Stimulated activated memory B cell treated with anti-CD40 and anti-IgM and Interleukin-4, amounts not matched to agents 10 μg/mL and 1 μg/mL and 100 μg/mL, for 72 hours (primary cell): ENCODE measurements around the gene MAP3K7.

Experiments used
- ATAC-seq: fragments of 150-1000 bp; cut with Tn5 transposase; 2 replicates; pipeline ENCODE4 v1.10.0; 2021
- H3K27ac Mint-ChIP-seq: one replicate; pipeline ENCODE4 v1.8.0; 2022; ENCODE audit warnings: mild to moderate bottlenecking, mixed read lengths
- H3K27me3 Mint-ChIP-seq: one replicate; pipeline ENCODE4 v1.8.0; 2022; ENCODE audit warnings: mixed read lengths
- H3K36me3 Mint-ChIP-seq: one replicate; pipeline ENCODE4 v1.8.0; 2022; ENCODE audit warnings: mixed read lengths
- H3K4me1 Mint-ChIP-seq: one replicate; pipeline ENCODE4 v1.8.0; 2022; ENCODE audit warnings: mixed read lengths
- H3K4me3 Mint-ChIP-seq: one replicate; pipeline ENCODE4 v1.8.0; 2022; ENCODE audit warnings: mild to moderate bottlenecking, moderate library complexity, mixed read lengths
- H3K9me3 Mint-ChIP-seq: one replicate; pipeline ENCODE4 v1.8.0; 2022; ENCODE audit warnings: mixed read lengths

Gene MAP3K7

GRCh38 chr6:90488816-90489215 is 98.1 kb downstream of the MAP3K7 start:
- Mint-ChIP-seq H3K4me1 (peaks cover 13% of the 10 kb centered on the region), H3K9me3 (peaks cover 6% of the 10 kb centered on the region)

DNA sequence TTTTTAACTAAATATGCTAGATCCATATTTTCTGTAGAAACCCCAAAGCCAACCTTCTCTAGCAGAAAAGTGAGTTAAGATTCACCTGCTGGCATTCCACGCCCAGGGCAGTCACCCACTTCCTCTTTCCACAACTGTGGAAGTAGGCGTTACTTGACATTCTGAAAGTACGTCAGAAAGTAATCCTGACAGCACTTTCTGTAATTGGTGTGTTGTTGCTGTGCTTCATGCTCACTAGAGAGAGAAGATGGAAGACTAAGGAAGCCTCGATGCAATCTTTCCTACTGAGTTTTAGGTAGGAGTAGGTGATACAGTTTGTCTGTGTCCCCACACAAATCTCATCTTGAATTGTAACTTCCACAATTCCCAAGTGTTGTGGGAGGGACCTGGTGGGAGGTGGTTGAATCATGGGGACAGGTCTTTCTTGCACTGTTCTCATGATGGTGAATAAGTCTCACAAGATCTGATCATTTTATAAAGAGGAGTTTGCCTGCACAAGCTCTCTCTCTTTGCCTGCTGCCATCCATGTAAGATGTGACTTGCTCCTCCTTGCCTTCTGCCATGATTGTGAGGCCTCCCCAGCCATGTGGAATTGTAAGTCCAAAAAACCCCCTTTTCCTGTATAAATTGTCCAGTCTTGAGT is 101.1 kb downstream of the MAP3K7 start:
- no peak overlapping the region for H3K4me3 Mint-ChIP-seq

More at GRCh38 chr6:90488816-90489215, 98.1 kb downstream of the MAP3K7 start:
- ATAC-seq: no peak
- Mint-ChIP-seq H3K27me3 (peaks cover 22% of the 10 kb centered on the region), H3K36me3 (peaks cover 6% of the 10 kb centered on the region), H3K4me3 (no peak overlapping the region), H3K27ac (no peak overlapping the region)

GRCh38 chr6:90484903-90485302 is 102.0 kb downstream of the MAP3K7 start:
- Mint-ChIP-seq H3K4me3 (no peak overlapping the region), H3K27ac (no peak overlapping the region), H3K36me3 (peaks cover 6% of the 10 kb centered on the region), H3K4me1 (peaks cover 7% of the 10 kb centered on the region), H3K27me3 (no peaks in the 10 kb centered on the region), H3K9me3 (peaks cover 11% of the 10 kb centered on the region)
- no peak for ATAC-seq

More for the DNA sequence above, 101.1 kb downstream of the MAP3K7 start:
- Mint-ChIP-seq H3K27ac (peak overlapping the region; percentile 74), H3K36me3 (peaks cover 6% of the 10 kb centered on the region), H3K9me3 (peaks cover 11% of the 10 kb centered on the region), H3K27me3 (no peaks in the 10 kb centered on the region), H3K4me1 (peaks cover 7% of the 10 kb centered on the region)
- ATAC-seq: peak; percentile 88

DNA sequence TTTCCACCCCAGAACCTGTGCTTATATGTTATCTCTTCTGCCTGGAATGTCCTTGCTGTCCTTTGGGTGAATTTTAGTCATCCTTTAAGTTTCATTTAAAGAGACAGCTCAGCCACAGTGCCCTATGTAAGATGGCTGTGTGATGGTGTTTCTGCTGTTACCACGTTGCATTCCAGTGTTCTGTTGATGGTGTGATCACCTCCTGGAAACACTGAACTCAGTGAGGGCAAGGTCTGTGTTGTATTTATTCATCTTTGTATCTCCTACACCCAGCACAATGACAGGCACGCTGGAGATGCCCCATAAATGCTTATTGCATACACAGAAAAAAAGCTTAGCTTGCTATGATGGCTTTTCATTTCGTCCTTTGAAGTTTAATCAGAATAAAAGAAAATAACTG is 102.5 kb downstream of the MAP3K7 start:
- H3K27ac Mint-ChIP-seq: no peak overlapping the region
- H3K9me3 Mint-ChIP-seq: peaks cover 11% of the 10 kb centered on the region
- peaks cover 8% of the 10 kb centered on the region for H3K4me1 Mint-ChIP-seq
- no peak overlapping the region for H3K4me3 Mint-ChIP-seq
- H3K36me3 Mint-ChIP-seq: peaks cover 6% of the 10 kb centered on the region
- no peak for ATAC-seq
- H3K27me3 Mint-ChIP-seq: no peaks in the 10 kb centered on the region

- peaks cover 13% of the 10 kb centered on the region for H3K4me1 Mint-ChIP-seq
- H3K4me3 Mint-ChIP-seq: no peak overlapping the region
- no peak for ATAC-seq
- peaks cover 11% of the 10 kb centered on the region for H3K9me3 Mint-ChIP-seq
- H3K27ac Mint-ChIP-seq: no peak overlapping the region
- peaks cover 6% of the 10 kb centered on the region for H3K36me3 Mint-ChIP-seq
- H3K27me3 Mint-ChIP-seq: no peaks in the 10 kb centered on the region
These were observed 102.9 kb downstream of the MAP3K7 start for GRCh38 chr6:90483956-90484355.

- no peak for ATAC-seq
- peaks cover 11% of the 10 kb centered on the region for H3K9me3 Mint-ChIP-seq
- peaks cover 6% of the 10 kb centered on the region for H3K36me3 Mint-ChIP-seq
- no peaks in the 10 kb centered on the region for H3K27me3 Mint-ChIP-seq
- peaks cover 19% of the 10 kb centered on the region for H3K4me1 Mint-ChIP-seq
- H3K27ac Mint-ChIP-seq: no peak overlapping the region
- H3K4me3 Mint-ChIP-seq: no peak overlapping the region
These were observed 103.6 kb downstream of the MAP3K7 start for GRCh38 chr6:90483116-90483839.

- Mint-ChIP-seq H3K27me3 (no peaks in the 10 kb centered on the region), H3K27ac (no peak overlapping the region), H3K4me3 (no peak overlapping the region), H3K9me3 (peaks cover 7% of the 10 kb centered on the region), H3K4me1 (peaks cover 25% of the 10 kb centered on the region), H3K36me3 (no peaks in the 10 kb centered on the region)
- no peak for ATAC-seq
These were observed 106.2 kb downstream of the MAP3K7 start for GRCh38 chr6:90480666-90481065.

GRCh38 chr6:90479603-90479926 is 107.3 kb downstream of the MAP3K7 start:
- Mint-ChIP-seq H3K27me3 (no peaks in the 10 kb centered on the region), H3K4me3 (no peak overlapping the region), H3K27ac (peak overlapping the region; percentile 38), H3K36me3 (no peaks in the 10 kb centered on the region), H3K4me1 (peaks cover 21% of the 10 kb centered on the region), H3K9me3 (peaks cover 5% of the 10 kb centered on the region)
- ATAC-seq: no peak

DNA sequence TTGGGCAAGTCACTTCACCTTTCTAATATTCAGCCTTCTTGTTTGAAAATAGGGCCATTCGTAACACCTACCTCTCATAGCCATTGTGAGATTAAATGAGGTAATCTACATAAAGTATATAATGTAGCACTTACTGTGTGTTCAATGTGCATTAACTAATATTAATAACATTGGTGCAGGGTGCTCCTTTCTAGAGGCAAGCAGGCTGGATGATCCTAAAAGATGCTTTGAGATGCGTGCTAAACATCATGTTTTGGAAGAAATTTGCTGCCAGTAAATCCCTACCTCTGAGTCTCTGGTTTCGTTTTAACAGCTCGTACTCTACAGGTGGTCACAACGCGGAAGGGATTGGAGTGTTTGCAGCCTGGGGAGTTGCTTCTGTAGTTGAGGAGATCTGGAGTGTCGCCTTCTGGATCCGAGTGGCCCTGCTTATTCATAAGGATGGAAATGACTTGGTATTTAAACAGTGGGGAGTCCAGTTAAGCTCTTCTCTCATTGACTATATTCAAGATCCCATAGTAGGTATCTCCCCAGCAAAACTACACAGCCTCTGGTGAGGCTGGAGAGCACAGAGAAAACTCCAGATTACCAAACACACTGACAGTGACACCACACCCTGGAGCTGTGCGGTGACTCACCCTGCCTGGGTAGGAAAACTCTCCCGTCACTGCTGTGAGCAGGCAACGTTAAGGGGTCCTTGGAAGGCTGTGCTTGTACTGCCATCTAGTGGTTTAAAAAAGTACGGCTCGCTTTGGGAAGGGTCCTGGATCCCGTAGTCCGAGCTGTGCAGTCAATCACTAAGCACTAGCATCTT is 107.9 kb downstream of the MAP3K7 start:
- peak overlapping the region; percentile 67 for H3K4me3 Mint-ChIP-seq

DNA sequence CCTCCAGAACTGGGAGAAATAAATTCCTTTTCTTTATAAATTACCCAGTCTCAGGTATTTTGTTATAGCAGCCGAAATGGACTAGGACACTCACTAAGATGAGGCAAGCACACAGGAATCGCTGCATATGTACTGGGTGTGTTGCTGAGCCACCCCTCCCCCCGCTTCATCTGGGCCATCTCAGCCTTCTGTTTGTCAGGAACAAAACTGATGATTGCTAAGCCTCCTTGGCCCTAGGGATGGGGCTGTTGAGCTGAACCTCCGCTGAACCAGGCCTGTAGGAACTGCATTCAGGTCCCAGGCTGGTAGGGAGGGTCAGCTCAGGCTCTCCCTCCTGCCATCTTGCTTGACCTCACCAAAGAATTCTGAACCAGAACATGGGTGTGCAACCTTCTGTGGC is 108.6 kb downstream of the MAP3K7 start:
- ATAC-seq: no peak
- H3K27me3 Mint-ChIP-seq: no peaks in the 10 kb centered on the region
- H3K4me1 Mint-ChIP-seq: peaks cover 32% of the 10 kb centered on the region
- H3K9me3 Mint-ChIP-seq: peaks cover 5% of the 10 kb centered on the region
- no peak overlapping the region for H3K4me3 Mint-ChIP-seq
- peak overlapping the region; percentile 38 for H3K27ac Mint-ChIP-seq
- H3K36me3 Mint-ChIP-seq: no peaks in the 10 kb centered on the region

More for the DNA sequence above, 107.9 kb downstream of the MAP3K7 start:
- peak; percentile 95 for ATAC-seq
- Mint-ChIP-seq H3K27ac (peak overlapping the region; percentile 38), H3K4me1 (peaks cover 25% of the 10 kb centered on the region), H3K9me3 (peaks cover 5% of the 10 kb centered on the region), H3K27me3 (no peaks in the 10 kb centered on the region), H3K36me3 (no peaks in the 10 kb centered on the region)

- H3K27me3 Mint-ChIP-seq: no peaks in the 10 kb centered on the region
- H3K9me3 Mint-ChIP-seq: peaks cover 1% of the 10 kb centered on the region
- peaks cover 40% of the 10 kb centered on the region for H3K4me1 Mint-ChIP-seq
- no peak for ATAC-seq
- no peak overlapping the region for H3K4me3 Mint-ChIP-seq
- no peak overlapping the region for H3K27ac Mint-ChIP-seq
- H3K36me3 Mint-ChIP-seq: no peaks in the 10 kb centered on the region
These were observed 109.5 kb downstream of the MAP3K7 start for GRCh38 chr6:90477366-90477765.

GRCh38 chr6:90472716-90473115 is 114.2 kb downstream of the MAP3K7 start:
- Mint-ChIP-seq H3K27me3 (no peaks in the 10 kb centered on the region), H3K4me3 (no peak overlapping the region), H3K4me1 (peaks cover 26% of the 10 kb centered on the region), H3K36me3 (no peaks in the 10 kb centered on the region), H3K9me3 (no peaks in the 10 kb centered on the region), H3K27ac (no peak overlapping the region)
- no peak for ATAC-seq

DNA sequence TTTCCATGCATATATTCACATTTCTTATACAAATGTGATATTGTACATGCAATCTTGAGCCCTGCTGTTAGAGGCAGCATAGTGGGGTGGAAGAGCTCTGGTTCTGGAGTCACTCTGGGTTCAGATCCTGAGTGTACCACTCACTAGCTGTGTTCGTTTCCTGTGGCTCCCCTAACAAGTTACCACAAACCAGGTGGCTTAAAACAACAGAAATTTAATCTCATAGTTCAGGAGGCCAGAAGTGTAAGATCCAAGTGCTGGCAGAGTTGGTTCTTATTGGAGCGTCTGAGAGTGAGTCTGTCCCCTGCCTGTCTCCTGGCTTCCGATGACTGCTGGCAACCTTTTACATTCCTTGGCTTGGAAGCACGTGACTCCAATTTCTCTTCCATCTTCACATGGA is 115.6 kb downstream of the MAP3K7 start:
- no peak for ATAC-seq

GRCh38 chr6:90469906-90470305 is 117.0 kb downstream of the MAP3K7 start:
- H3K27me3 Mint-ChIP-seq: peaks cover 13% of the 10 kb centered on the region
- no peaks in the 10 kb centered on the region for H3K36me3 Mint-ChIP-seq
- peaks cover 19% of the 10 kb centered on the region for H3K4me1 Mint-ChIP-seq
- no peak for ATAC-seq
- H3K27ac Mint-ChIP-seq: no peak overlapping the region
- H3K9me3 Mint-ChIP-seq: no peaks in the 10 kb centered on the region
- H3K4me3 Mint-ChIP-seq: no peak overlapping the region

More for the DNA sequence above, 115.6 kb downstream of the MAP3K7 start:
- Mint-ChIP-seq H3K4me1 (peaks cover 22% of the 10 kb centered on the region), H3K36me3 (no peaks in the 10 kb centered on the region), H3K4me3 (no peak overlapping the region), H3K27me3 (peaks cover 10% of the 10 kb centered on the region), H3K9me3 (no peaks in the 10 kb centered on the region), H3K27ac (no peak overlapping the region)

- no peak overlapping the region for H3K27ac Mint-ChIP-seq
- no peak overlapping the region for H3K4me3 Mint-ChIP-seq
- H3K27me3 Mint-ChIP-seq: peaks cover 13% of the 10 kb centered on the region
- peaks cover 15% of the 10 kb centered on the region for H3K4me1 Mint-ChIP-seq
- no peaks in the 10 kb centered on the region for H3K36me3 Mint-ChIP-seq
- H3K9me3 Mint-ChIP-seq: no peaks in the 10 kb centered on the region
- ATAC-seq: no peak
These were observed 118.0 kb downstream of the MAP3K7 start for GRCh38 chr6:90468859-90469258.
